ENCODE measurements around the gene SH3PXD2A. TPM values are rescaled to one million over a fixed set of nuclear protein-coding genes. Genes with fewer than 3 reads are reported as not detected.

Gene SH3PXD2A
- total RNA-seq, 1 donor from 2014 or later, result 166 TPM

DNA sequence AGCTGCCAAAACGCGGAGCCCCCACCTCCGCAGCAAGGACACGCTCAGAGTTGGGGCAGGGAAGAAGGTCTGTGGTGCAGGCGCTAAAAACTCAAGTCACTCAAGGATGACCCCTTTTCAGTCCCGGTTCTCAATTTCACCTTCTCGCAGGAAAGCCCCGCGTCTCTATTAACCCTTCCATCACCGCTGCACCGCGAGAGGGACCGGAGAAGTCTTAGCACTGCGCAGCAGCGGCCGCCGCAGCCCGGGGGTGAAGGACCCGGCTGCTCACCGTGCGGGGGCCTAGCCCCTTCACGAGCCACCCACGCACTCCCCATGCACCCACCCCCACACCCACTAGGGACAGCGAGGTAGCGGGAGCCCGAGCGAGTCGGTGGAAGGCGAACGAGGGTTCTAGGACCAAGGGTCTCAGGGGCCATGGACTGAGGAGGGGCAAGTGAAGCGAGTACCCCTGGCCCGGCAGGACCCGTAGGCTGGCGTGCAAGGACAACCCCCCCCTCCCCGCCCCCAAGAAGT lies 162.9 kb downstream of the SH3PXD2A start:
- intact Hi-C loops (cut with DNase I), result no loop called here

DNA sequence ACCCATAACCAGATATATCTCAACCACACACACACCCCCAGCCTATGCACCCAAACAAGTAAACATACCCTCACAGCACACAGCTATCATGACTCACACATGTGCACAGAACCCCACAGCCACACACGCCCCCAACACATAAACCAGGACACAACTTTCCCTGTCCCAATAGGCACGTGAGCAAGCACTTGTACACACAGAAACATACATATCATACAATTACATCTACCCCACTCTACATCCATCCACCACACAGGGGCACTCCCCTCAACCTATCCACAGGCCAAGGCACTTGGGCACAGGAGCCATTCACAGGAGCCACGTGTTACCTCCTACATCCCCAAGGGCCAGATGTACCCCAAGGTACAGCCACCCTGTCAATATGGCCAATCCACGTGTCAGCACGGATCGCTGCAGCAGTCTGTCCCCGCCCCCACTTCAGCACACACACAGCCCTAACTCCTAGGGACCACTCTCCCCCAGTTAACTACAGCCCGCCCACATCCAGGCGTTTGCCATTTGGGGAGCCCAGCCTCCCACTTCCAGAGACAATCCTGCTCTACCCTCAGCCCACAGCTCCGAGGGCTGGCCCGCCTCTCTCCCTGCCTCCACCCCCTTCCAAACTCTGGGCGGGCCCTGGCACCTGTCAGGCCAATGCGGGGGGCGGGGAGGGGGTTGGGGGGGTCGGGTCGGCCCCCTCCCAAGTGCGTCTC lies 163.5 kb downstream of the SH3PXD2A start:
- DNase-seq (ENCODE audit: low spot score), result no peak
- intact Hi-C loops (cut with DNase I), result no loop called here
- ATAC-seq, result peak; percentile 53

More for the DNA sequence above, 162.9 kb downstream of the SH3PXD2A start:
- DNase-seq (ENCODE audit: low spot score) (no peak), ATAC-seq (no peak)

DNA sequence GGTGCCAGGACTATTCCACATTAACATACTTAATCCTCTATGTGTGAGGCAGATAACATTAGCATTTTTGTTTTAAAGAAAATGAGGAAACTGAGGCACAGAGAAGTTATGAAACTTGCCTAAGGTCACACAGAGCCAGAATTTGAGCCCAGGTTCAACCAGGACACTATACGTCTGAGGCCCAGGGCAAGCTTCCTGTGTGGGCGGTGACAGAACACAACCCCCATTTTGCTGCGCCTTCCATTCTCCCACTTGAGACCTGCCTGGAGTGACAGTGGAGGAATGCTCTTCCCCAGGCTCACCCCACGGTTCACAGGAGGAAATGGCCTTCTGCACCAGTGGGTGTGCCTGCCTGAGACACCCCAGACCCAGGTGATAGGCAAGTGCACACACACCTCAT lies 164.1 kb downstream of the SH3PXD2A start:
- DNase-seq (ENCODE audit: low spot score), result no peak
- intact Hi-C loops (cut with DNase I), result no loop called here
- ATAC-seq, result no peak

DNA sequence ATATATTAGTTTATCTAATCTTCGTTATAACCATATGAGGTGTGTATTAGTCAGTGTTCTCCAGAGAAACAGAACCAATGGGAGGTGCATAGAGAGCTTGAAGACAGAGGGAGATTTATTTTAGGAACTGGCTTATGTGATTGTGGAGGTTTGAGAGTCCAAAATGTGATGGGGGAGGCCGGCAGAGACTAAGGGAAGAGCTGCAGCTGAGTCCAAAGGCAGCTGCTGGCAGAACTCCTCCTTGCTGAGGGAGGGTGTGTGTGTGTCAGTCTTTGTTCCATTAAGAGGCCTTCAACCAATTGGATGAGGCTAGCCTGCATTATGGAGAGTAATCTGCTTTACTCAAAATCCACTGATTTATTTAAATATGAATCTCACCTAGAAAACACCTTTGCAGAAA lies 165.1 kb downstream of the SH3PXD2A start:
- intact Hi-C loops (cut with DNase I), result no loop called here
- ATAC-seq (no peak), DNase-seq (ENCODE audit: low spot score) (no peak)

DNA sequence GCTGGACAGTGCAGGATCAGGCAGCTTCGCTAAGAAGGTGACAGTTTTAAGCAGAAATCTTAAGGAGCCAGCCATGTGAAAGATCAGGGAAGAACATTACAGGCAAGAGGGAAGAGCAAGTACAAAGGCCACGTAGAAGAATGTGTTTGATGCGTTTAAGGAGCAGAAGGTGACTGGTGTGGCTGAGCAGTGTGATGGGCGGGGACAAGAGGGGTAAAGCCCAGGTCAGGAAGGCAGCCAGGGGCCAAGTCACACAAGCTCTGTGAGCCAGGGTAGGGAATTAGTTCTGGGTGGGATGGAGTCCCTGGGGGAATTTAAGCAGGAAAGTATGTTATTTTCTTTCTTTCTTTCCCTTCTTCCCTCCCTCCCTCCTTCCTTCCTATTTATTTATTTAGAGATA lies 166.9 kb downstream of the SH3PXD2A start:
- peak; percentile 39 for ATAC-seq
- intact Hi-C loops (cut with DNase I), result loop anchor here (5.0 kb wide), 1 partner anchor 86 kb away; no protein-coding TSS in a partner anchor
- DNase-seq (ENCODE audit: low spot score), result no peak

DNA sequence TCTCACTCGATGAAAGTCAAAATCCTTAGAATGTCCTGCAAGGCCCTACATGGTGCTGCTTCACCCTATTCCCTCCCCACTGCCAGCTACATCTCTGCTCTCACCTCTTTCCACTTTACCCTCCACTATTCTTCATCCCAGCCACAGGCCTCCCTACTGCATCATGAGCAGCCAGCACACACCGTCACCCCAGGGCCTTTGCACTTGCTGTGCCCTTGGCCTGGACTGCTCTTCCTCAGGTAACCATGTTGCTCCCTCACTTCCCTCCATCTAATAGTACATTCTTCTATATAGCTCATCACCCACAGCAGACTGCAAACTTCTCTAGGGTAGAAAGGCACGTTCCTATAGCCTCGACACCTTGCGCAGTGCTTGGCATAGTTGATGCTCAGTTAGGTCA lies 167.7 kb downstream of the SH3PXD2A start:
- intact Hi-C loops (cut with DNase I), result loop anchor here (5.0 kb wide), 1 partner anchor 85 kb away; no protein-coding TSS in a partner anchor
- DNase-seq (ENCODE audit: low spot score), result no peak
- ATAC-seq, result no peak

DNA sequence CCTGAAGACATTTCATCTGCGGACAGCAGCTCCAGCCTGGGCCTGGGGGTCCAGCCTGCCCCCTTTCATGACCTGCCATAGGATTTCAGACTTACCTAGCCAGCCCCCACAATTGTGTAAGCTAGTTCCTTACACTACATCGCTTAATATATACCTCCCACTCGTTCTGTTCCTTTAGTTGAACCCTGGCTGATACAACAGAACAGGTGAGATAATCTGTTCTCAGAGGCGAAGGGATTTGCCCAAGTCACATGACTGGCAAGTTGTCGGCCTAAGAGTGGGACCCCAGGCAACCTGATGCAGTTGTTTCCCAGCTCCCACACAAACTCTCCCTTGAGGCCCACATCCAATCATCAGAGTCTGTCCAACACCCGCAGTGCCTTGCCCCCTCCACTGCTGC lies 168.2 kb downstream of the SH3PXD2A start:
- no peak for DNase-seq (ENCODE audit: low spot score)

DNA sequence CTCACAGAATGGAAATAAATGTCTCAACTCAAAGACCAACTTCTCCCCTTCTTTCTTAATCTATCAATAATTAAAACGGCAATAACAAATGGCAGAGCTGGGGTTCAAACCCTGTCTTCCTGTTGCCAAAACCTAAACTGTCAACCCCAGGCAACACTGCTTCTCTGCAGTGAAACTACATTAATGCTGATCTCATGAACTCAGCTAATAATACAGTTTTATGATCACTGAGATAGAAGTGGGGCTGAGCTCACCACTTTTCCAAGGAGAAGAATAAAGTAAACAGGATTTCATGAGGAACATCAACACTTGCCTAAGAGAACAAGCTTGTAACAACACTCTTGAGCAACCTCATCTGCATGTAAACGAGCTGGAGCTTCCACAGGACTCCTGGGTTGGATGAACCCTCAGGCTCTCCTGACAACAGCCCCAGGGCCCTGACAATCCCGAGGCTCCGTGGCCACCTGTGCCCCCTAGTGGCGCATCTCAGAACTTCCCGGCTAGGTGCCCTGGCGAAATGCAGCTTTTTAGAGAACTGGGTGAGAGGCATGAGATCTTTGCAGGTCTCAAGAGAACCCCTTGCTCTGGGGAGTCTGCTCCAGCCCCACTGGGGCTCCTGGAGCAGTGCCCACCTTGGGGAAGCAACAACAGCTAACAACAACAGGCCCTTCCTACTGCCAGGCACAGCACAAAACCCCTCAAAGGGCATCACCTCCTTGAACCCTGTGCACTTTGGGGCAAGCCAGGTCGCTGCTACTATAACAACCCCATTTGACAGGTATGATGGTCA lies 169.3 kb downstream of the SH3PXD2A start:
- ATAC-seq (peak; percentile 89), DNase-seq (ENCODE audit: low spot score) (peak; percentile 91)
- intact Hi-C loops (cut with DNase I), result loop anchor here (5.0 kb wide), 1 partner anchor 84 kb away; no protein-coding TSS in a partner anchor

More for the DNA sequence above, 168.2 kb downstream of the SH3PXD2A start:
- ATAC-seq, result no peak
- intact Hi-C loops (cut with DNase I), result loop anchor here (5.0 kb wide), 1 partner anchor 85 kb away; no protein-coding TSS in a partner anchor

DNA sequence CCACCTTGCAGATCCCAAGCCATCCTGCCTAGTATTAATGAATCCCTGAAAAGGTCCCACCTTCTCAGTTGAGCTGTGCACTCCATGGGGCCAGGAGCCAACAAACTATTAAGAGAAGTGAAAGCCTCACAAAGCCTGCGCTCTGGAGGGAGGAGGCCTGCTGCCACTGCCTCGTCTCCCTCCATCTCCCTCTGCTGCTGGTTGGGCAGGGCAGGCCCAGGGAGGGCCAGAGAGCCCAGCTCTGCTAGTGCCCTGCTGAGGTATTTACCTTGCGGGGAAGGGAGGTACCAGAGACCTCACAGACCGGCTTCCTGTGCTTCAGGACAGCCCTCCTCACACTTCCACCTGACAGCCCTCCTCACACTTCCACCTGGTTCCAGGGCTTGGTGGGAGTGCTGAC lies 171.5 kb downstream of the SH3PXD2A start:
- ATAC-seq, result no peak
- intact Hi-C loops (cut with DNase I), result no loop called here
- no peak for DNase-seq (ENCODE audit: low spot score)

DNA sequence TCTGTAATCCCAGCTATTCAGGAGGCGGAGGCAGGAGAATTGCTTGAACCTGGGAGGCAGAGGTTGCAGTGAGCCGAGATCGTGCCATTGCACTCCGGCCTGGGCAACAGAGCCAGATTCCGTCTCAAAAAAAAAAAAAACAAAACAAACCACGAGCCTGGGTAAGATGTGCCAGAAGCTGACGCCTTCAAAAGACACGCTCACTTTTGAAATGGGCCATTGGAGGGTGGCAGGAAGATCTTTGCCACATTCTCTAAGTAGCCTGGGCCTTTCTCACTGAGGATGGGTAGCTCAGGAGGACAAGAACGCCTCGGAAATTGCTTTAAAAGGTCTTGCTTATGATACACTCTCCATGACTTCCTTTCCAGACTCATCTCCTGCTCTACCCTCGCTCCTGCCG lies 172.7 kb downstream of the SH3PXD2A start:
- ATAC-seq, result no peak
- DNase-seq (ENCODE audit: low spot score), result no peak
- intact Hi-C loops (cut with DNase I), result no loop called here

DNA sequence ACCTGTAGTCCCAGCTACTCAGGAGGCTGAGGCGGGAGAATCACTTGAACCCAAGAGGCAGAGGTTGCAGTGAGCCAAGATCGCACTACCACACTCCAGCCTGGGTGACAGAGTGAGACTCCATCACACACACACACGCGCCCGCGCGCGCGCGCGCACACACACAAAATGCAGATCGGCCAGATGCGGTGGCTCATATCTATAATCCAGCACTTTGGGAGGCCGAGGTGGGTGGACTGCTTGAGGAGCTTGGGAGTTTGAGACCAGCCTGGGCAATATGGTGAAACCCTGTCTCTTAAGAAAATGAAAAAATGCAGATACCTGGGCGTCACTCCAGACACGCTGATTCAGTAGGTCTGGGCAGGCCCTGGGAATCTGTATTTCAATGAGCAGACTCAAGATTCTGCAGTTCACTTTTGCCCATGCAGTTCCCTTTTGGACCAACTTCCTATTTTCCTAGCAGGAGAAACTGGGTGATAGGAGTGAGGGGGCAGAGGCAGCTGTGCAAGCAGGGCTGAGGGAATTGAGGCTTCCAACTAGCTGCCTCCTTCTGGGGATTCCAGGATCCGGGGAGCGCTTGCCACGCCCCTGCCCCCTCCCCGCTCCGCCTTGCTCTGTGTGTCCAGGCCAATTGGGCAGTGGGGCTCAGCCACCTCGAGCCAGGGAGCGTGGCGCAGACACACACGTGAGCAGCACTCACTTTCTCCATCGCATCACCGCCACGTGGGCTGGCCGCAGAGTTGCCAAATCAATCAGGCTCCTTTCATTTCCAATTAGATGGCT lies 173.6 kb downstream of the SH3PXD2A start:
- intact Hi-C loops (cut with DNase I), result no loop called here
- peak; percentile 47 for ATAC-seq
- DNase-seq (ENCODE audit: low spot score), result no peak

DNA sequence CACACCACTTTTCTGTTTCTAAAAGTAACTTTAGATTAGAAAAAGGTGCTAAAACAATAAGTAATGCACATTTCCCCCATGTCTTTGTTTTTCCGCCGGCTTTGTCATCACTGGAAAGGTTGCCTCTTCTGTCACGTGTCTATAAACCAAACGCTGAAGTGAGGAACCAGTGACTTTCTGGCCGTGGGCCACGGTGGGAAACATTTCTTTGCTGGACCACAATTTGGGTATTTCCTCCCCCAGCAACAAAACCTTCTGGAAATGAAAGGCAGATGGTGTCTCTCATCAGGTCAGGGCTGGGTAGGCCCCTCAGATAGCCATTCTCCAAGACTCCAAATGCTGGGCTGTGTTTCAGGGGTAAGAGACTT lies 174.5 kb downstream of the SH3PXD2A start:
- ATAC-seq, result no peak
- intact Hi-C loops (cut with DNase I), result no loop called here

DNA sequence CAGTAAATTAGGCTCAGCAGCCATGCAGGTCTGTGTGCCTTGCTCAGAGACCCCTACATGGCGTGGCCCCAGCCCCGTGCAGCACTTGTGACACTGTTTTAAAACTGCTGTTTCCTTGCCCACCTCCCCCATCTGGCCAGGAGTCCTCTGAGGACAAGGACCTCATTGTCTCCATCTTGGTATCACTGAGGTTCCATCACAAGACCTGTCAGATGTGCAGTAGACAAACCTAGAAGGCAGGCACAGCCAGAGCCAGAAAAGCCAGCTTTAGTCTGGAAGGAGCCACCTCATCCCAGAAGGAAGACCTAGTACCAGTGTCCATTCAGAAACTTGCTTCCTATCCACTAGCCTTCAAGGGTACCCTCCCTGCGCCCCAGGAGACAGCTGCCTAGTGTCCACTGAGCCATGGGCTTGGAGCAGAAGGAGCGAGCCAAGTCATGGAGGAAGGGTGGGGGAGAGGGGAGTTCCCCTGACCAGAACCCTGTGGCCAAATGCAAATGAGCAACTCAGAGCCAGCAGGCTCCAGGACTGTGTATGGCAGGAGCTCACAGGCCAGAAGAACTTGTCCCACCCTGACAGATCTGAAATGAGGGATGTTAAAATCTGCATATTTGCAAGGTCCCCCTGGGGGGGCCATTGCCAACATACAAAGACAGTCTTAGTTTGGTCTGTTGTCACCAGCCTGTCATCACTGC lies 176.1 kb downstream of the SH3PXD2A start:
- intact Hi-C loops (cut with DNase I), result no loop called here
- no peak for DNase-seq (ENCODE audit: low spot score)
- no peak for ATAC-seq

More for the DNA sequence above, 174.5 kb downstream of the SH3PXD2A start:
- DNase-seq (ENCODE audit: low spot score), result no peak

DNA sequence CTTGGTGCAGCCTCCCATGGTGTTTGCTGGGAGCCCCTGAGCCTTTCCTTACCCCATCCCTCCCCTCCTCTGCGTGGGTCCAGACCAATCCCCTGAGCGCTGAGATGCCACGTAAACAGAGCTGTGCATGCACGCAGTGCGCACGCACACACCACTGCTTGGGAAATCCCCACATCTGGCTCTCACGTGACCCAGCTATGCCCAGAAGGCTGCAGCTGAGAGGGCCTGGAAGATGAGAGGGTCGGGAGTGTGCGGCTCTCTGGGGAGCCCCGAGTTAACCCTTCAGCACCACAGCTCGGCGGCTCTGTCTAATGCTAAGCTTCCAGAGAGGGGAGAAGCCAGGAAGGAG lies 177.2 kb downstream of the SH3PXD2A start:
- intact Hi-C loops (cut with DNase I), result no loop called here
- peak; percentile 95 for DNase-seq (ENCODE audit: low spot score)
- peak; percentile 84 for ATAC-seq

DNA sequence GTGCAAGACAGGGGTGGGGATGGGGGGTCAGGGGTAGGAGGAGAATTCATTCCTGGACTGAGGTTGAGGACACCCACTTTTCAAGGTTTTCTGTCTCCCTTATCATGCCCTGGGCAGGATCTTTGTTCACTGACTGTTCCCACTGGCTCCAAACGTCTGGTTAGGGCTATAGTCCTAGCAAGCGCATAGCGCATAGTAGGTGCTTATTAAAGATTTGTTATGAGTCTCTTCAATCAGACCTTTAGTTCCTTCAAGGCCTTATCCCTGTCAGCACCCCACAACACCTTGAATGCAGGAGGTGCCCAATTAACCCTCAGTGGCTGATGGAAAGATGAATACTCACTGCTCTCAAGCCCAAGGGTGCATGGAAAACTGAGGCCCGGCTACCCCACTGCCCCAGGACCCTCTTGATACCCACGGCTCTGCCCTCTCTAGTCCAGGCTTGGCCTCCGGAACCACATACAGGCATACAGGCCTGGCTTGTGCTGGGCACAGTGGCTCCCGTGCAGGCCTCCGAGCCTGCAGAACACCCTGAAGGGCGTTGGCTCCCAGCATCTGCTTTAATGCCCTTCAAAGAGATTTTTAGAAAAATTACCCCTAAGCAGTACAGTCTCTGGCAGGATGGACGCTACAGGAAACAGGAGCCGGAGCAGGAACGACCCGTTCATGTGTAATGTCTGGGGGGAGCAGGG lies 177.7 kb downstream of the SH3PXD2A start:
- intact Hi-C loops (cut with DNase I), result no loop called here
- peak; percentile 0 for ATAC-seq
- no peak for DNase-seq (ENCODE audit: low spot score)

DNA sequence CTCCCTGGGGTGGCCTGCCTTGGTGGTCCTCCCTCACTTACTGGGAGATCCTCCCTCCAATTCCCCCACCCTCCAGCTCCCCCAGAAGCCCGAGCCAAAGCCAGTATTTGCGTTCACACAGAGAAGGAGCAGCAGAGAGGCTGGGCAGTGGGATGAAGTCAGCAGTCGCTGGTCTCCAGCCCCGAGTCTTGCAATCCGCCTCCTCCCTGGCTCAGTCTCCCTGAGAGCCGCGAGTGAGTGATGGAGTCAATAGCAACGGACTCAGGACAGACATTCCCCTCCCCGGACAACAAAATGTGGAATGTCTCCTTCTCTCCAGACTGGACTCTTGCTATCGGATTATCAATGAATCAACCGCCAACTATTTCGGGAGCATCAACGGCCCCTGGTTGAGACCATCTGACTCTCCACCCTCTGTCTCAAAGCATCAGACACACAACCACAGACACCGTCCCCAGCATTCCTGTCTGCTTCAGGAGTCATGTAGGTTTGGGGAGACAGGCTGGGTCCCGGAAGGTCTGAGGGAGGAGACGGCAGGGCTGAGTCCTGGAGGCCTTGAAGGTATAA lies 178.4 kb downstream of the SH3PXD2A start:
- intact Hi-C loops (cut with DNase I), result no loop called here
- ATAC-seq (peak; percentile 75), DNase-seq (ENCODE audit: low spot score) (peak; percentile 82)

DNA sequence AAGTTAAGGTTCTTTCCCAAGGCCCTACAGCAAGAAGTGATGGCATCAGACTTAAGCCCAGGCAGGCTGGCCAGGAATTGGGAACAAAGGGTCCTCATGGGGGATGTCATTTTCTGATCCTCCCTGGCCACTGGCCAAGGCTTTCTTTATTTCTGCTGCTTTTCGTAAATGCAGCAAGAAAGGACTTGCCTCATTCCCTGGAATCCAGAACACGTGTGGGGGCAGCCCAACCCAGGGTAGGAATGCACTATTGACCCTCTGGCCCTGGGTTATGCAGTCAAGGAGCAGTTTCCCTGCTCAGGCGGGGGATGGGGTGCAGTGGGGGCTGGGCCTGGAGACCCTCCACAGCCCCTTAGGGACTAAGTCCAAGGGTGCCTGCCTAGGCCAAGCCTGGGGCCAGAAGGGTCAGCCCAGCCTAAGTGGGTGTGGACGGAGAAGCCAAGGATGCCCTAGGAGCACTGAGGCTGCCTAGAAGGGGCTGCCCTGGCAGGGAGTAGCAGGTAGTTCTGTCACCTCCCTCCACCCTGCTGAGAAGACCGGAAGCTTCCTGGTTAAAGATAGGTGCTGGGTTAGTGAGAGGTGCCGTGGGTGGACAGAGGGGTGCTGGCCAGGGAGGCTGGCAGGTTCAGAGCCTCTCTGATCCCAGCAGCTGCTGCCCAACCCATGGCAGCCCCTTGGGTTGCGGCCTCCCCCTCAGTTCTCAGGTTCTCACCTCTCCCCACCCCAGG lies 179.2 kb downstream of the SH3PXD2A start:
- peak; percentile 87 for DNase-seq (ENCODE audit: low spot score)
- intact Hi-C loops (cut with DNase I), result no loop called here
- ATAC-seq, result peak; percentile 78

Measured in sciatic nerve (tissue), 2 donors.